ENCODE measurements around the gene MEI1.
"Not testable (repeated sequence)": the region's sequence is repeated elsewhere in the genome, so short reads cannot be mapped to it uniquely, and the experiment has no call there.

MEI1 gene

DNA sequence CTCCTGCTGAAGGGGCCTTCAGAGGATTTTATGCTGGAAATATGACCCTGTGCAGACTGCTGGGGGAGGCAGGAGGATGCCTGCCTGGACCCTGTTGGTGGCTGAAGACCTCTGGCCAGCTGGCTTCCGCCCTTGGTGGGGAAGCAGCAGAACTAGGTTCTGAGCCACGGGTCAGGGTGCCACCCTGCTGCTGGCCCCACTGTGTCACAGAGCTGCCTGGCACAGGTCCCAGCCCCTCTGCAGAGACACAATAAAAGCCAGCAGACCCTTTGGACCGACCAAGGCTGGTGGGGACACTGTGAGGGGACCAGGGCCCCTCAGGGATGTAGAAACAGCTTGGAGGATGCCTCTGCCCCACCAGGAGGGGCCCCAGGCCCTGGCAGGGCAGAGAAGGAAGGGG lies 126.7 kb downstream of the MEI1 start:
- DNase-seq = no peak

DNA sequence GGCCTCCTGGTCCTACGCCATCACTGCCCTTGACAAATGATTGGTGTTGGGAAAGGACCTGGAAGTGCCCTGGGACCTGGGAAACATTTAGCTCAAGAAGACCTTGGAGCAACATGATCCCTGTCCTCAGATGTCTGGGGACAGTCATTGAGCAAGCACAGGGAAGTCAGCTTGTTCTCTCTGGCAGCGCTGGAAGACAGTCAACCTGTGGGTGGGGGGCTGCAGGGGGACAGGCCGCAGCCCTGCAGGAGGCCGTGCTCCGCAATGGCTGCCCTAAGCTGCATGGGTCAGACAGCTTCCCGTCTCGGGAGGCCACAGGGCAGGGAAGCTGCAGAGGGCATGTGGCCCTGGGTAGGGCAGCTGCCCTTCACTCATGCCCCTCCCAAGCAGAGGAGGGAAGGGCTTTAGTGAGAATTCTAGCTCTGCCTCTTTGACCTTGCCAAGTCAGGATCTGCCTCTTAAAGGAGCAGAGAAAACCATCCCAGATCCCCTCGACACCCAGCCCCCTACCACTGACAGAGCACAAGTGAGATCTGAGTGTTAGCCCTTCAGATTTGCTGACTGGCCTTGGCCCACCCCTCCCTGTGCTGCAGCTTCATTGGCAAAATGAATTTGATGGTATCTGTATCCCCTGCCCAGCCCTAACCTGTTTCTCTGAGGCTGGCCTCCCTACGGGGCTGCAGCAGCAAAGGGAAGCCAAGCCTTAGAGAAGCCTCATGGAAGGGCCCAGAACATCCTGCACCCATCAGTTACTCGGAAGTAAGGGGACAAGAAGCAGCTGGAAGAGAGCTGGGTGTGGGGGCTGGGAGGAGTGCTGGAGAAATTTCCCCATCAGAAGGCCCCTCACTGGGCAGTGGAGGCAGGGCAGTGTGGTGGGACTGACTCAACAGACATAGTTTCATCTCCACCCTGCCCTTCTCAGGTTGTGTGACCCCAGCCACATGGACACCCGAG lies 127.4 kb downstream of the MEI1 start:
- no peak for DNase-seq

DNA sequence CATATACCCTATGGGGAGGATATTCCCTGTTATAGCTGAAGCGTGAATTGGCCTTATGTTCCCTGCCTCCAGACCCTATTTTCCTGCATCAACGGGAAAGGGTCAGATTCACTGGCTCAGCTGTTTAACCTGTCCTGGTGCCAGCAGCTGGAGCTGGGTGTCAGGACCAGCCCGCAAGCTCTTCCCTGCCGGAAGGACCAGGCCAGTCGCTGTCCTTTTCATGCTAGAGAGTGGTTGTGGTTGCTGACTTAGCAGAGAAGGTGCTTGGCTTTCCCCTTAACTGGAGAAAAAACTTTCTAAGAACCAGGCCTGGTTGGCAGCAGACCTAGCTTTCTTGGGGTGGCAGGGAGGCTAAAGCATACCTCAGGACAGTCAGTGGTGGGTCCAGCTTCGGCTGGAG lies 128.4 kb downstream of the MEI1 start:
- DNase-seq = no peak

DNA sequence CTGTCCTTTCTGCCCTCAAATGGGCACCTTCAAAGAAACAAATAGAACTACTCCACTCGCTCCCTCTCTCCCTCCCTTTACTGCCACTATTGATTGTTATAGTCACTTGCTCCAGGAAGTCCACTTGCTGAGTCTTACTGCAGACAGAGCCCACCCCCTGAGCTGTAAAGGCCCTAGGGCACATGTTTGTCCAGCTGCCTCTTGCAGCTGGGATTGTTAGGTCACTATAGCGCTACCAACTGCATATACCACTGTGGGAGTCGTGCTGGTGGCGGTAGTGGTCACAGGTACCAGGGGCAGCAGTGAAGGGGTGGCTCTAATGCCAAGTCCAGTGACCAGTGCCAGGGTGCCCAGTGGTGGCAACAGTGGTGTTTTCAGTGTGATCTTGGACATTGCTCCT lies 129.2 kb downstream of the MEI1 start:
- DNase-seq = no peak

DNA sequence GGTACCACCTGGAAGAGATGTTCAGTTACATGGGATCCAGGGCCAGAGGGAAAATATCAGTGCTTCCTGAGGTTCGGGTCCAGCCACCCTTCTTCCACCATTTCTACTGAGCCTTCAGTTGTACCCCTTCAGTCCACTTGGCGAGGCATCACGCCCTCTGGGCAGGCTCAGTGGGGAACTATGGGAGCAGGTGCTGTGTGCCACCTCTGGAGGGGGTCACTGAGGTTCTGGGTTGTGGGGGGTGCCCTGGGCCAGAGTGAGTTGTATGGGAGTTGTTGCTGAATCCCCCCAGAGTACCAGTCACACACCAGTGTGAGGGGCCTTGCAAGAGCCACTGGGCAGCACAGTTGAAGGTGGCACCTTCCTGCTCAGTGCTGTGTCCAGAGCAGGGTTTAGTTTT lies 130.9 kb downstream of the MEI1 start:
- DNase-seq = no peak

DNA sequence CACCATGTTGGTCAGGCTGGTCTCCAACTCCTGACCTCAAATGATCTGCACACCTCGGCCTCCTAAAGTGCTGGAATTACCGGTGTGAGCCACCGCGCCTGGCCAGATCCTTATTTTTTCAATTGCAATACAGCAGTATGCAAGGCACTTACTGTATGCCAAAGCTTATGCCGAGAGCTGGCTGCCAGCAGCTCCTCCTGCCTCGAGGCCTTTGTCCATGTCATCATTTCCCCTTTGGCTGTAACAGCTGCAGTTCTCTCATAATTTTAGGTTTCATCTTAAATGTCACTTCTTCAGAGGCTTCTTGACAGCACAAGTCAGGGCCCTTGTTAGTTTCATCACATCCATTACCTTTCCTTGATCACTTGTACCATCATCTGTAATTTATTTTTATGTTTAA lies 132.1 kb downstream of the MEI1 start:
- DNase-seq = no peak

DNA sequence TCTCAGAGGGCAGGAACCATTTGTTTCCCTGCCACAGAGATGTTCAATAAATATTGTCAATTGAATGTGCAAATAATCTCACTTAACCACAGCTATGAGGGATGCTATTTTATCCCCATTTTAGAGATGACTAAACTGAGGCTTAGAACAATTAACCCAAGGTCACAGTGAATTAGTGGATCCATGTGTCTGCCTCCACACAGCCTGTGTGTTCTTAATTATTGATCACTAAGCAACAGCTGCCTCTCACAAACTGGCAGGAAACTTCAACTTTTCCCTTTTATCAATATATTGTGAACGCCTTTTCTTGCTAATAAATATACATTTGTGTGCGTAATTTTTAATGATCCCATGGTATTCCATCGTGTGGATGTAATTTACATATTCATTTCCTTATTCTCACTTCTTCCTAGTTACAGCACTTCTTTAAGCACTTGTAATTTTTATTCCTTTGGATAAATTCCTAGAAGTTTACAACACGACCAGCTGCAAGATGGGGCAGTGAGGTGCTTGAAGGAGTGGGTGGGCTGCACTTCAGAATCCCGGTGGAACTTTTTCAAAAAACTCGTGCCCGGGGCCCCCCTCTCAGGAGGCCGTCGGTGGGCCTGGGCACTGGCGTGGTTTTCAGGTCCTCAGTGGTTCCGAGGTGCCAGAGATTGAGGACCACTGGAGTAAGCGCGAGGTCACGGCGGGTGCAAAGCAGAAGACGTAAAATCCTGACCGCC lies 132.7 kb downstream of the MEI1 start:
- no peak for DNase-seq

DNA sequence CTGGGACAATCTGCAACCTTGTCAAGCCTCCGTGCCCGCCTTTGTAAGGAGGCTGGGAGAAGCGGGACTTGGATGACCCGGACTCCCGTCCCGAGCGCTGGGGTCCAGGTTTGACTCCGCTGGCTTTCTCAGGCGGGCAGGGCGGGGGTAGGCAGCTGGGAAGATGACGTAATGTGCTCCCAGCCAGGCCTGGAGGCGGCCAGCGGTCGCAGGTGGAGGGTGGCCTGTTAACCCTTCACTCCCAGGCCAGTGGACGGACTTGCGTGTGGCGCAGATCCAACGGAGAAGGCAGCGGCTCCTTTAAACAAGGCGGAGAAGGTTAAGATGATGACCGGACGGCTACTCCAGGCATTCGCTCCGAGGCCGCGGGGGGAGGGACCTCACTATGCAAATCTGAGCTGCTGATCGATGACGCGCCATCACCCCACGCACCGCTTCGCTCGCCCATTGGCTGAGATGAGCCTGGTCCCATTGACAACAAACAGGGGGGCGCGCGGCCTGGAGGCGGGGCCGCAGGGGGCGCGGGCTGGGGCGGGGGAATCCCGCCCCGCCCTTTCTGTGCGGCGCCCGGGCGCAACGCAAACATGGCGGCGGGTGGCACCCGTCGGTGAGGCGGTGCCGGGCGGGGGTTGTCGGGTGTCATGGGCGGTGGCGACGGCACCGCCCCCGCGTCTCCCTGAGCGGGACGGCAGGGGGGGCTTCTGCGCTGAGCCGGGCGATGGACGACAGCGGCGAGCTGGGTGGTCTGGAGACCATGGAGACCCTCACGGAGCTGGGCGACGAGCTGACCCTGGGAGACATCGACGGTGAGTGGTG lies 133.5 kb downstream of the MEI1 start, which contains the start of gene SREBF2:
Gene SREBF2 (plus strand): TSS at position 553 of the 816 bp plus-strand sequence. CDS start 166 bp downstream, at position 719.
- peak; percentile 96 for DNase-seq

DNA sequence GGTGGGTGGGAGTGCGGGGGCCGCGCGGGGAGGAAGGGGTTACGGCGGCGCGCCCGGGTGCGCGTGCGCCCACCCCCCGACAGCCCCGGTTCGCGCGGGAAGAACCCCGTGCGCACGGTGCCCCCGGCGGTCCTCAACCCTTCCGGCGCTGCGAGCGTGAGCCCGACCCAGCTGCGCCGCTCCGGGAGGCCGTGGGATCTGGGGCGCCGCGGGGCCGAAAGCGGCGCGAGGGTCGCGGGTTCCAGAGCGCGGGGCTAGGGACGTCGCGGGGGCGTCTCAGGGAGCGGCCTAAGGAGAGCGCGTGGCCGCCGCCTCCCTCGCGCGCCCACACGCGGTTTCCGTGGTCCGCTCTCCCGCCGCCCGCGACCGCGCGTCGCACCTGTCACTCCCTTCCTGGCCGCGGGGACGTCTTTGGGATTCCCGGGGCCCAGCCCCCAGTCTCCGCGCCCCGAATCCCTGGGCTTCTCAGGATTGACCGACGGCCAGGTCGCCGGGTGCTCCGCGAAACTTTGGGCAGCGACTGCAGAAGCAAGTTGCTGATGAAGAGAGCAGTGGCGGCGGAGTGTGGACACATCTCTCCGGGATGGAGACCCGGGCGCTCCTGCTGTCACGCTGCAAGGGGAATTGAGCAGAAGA lies 134.2 kb downstream of the MEI1 start:
- no peak for DNase-seq

DNA sequence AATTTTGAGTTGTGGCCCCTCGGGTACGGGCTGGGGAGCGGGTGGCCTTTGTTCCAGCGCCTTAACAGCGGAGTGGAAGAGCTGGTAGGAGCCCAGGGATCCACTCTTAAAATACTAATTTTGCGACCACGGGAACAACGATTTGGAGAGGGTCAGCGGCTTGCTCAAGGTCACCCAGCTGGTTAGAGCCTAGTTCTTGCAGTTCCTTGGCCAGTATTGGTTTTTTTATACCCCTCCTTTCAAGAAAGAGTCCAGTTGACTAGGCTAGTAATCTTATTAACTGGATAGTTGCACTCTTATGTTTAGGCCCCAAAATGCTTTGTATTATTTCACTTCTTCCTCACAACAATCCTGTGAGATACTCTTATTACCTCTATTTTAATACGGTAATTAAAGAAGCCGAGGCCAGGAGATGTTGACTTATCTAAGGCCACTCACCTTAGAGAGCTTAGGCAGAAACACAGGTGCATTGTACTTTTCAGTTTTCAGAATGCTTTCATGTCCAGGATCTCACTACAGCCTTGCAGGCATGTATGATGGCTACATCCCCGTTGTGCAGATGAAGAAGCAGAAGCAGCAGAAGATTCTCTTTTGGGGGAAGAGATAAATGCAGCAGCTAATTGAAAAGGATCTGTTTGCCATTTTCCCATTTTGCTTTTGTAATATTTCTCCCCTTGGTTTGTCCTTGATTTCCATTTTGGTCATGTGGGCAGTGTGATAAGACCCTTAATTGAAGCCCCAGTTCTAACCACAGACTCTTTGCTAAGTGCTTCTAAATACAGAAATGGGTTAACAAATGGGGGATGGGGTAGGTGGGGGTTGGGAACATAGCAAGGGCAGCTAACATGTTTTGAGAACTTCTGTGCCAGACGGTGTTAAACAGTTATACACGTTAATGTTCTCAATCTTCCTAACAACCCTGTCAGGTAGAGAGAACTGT lies 135.0 kb downstream of the MEI1 start:
- no peak for DNase-seq

DNA sequence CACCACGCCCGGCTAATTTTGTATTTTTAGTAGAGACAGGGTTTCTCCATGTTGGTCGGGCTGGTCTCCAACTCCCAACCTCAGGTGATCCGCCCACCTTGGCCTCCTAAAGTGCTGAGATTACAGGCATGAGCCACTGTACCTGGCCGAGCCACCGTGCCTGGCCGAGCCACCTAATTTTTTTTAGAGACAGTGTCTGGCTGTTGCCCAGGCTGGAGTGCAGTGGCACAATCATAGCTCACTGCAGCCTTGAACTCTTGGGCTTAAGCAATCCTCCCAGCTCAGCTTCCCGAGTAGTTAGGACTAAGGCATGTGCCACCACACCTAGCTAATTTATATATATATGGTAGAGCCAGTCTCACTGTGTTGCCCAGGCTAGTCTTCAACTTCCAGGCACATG lies 136.2 kb downstream of the MEI1 start:
- DNase-seq = not testable (repeated sequence)

DNA sequence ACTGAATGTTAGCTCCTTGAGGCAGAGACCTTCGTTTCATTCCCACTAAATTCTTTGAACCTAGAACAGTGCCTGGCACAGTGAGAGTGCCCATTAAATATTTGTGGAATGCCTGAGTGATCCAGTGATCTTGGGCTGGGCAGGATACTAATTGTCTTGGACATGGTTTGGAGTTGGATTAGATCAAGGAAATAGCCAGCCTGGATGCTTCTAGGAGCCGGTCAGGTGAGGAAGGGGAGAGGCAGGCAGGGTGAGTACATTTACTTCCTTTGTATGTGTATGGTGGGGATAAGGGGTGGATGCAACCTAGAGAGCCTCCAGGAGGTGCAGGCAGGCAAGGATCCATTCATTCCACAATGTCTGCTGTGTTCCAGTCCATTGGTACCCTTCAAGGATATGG lies 137.2 kb downstream of the MEI1 start:
- no peak for DNase-seq

DNA sequence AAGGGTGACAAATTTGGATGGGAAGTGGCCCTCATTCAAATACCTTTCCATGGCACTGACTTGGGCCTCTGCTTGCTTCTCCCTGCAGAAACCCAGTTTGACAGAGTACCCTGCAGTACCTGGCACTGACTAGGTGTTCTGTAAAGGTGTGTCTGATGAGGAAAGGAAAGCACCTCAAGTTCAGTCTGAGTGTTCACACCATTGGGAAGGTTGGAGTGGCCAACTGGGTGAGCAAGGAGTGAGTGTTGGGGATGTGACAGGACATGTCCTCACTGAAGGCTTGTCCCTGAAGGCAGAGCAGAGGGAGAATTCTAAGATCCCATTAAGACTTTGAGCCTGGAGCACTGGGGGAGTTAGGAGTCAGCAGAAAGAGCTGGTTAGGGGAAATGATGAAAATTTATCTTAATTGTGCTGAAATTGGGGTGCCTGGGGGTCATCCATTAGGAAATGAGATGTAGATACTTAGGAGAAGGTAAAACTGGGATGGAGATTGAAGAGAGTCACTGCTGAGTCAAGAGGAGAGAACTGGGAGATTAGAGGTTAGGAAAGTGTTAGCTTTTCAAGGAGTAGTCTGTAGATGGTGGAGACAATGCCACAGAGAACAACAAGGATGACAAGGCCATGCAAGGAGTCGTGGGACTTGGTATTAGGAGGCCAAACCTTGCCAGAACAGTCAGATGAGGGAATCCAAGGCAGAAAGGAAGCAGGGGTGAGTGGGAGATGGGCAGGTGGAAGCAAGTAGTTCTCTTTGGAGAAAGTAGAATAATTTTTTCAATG lies 139.7 kb downstream of the MEI1 start:
- DNase-seq = no peak

DNA sequence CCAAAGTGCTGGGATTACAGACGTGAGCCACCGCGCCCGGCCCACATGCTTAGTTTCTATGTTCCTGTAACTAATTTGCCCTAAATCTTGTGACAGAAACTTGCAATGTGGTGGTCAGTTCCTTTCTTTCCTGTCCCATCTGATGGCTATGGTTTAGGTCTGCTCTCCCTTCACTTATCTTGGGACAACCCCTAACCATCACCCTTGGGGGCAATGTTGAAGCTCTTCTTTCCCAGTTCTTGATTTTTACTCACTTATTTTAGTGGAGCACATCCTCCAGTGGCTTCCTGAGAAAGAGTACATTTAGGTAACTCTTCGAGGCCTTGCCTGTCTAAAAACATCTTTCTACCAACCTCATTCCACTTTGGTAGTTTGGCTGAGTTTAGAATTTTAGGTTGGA lies 140.9 kb downstream of the MEI1 start:
- DNase-seq = no peak

DNA sequence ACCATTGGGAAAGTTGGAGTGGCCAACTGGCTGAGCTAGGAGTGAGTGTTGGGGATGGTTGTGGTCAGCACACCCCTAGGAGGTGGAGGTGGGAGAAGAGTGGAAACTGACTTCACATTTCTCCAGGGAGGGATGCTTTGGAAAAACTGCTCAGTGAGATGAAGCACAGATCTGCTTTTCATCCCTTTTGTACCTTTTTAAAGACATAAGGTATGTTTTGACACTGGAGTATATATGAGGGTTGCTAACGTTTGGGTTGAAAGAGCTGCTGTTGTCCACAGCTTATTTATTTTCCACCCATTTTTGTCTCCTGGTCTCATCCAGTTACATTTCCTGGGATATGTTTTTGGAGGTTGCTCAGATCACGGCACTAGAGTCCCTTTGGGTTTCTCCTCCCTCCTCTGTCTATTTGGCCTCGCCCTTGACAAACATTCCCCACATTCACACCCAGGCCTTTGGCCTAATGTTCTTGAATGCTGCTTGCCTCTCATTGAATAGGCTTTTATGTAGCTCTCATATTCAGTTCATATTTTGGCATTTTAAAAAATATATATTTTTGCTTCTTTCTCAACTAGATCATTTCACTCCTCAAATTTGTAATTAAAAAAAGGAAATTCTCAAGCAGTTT lies 141.9 kb downstream of the MEI1 start:
- DNase-seq = no peak

DNA sequence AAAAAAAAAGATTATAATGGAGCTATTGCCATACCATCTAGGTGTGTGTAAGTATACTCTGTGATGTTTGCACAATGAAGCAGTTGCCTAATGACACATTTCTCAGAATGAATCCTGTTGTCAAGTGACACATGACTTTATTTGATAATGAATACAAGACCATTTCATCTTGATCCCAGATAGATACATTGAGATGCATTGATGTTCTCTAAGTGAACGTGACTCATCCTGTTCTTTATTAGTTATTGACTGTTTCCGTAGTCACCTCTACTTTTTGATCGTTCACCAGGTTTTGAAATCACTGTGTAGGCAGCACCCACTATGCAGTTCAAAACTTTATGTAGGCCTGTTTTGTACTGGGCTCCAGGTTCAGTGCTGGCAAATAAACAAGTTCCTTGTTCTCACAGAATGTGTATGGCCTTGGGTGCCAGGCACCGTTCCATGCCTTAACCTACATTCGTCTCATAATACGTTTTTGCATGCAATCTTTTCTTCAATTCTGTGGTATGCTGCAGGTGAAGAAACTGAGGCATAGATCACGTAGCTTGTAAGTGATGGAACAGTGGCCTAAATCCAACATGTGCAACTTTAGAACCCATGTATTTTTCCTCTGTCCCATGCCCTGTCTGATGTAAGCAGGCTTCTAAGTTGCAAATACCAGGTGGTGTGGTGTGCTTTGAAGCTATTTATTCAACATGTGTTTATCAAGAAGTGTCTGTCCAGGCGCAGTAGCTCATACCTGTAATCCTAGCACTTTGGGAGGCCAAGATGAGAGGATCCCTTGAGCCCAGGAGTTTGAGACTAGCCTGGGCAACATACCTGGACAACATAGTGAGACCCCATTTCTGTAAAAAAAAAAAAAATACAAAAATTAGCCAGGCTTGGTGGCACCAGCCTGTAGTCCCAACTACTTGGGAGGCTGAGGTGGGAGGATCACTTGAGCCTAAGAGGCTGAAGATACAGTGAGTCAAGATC lies 144.0 kb downstream of the MEI1 start:
- DNase-seq = no peak

DNA sequence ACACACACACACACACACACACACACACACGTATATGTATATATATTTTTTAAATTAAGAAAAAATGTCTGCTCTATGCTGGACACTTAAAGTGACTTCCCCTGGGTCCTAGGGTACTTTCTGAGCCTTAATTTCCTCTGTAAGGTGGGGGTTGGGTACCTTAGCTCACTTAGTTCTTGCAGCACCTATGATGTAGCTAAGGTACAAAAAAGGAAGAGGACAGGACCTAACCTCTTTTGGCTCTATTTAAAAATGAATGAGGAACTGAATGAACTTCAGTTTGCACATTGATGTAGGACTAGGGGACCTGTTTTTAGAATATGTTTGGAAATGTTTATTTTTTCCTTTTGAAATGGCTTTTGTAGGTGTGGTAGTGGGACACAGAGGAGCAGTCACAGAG lies 144.7 kb downstream of the MEI1 start:
- no peak for DNase-seq

DNA sequence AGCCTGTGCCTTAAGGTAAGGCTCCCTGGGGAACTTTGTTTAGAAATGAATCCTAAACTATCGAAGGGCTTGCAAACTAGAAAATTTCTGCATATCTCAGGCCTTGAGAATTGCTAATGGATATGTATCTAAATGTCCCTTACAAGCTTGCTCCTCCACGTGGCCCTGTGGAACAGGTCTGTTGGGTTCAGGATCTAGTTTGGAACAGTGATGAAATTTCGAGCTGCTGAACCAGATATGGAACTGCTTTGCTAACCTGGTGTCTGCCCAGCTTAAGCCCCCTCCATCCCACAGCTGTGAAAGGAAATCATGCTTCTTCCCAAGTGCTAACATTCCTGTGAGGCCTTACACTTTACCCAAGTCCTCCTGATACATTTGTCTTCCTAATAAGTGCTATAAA lies 145.2 kb downstream of the MEI1 start:
- DNase-seq = no peak

Measured in T1000 (cell line).